Esophagus muscularis mucosa (tissue), 3 donors: Measurements from ENCODE around the gene MTMR11.

ENCODE experiments used
- CTCF ChIP-seq, 3 experiments: fragments of 200-600 bp in 2 of 3; fragments of 450-650 bp in 1 of 3; sonication (generic) in 2 of 3; IDR thresholded peaks; one replicate each; pipeline ENCODE4 v1.5.1; 2017 to 2019; ENCODE audit warnings: antibody characterized with exemption in 3 of 3, mild to moderate bottlenecking in 2 of 3, moderate library complexity in 1 of 3
- POLR2A ChIP-seq: fragments of 450-650 bp; IDR thresholded peaks from one replicate; pipeline ENCODE4 v1.6.1; 2017; ENCODE audit warnings: antibody characterized with exemption, moderate library complexity, mild to moderate bottlenecking, low read depth
- POLR2AphosphoS5 ChIP-seq, 2 donors: sonication (generic); formaldehyde crosslinking; IDR thresholded peaks; one replicate each; pipeline ENCODE4 v1.6.1; 2017; ENCODE audit warnings: antibody characterized with exemption in 2 of 2

GRCh38 chr1:149931212-149931790 lies 5.4 kb downstream of the MTMR11 start:
- TF ChIP-seq CTCF (IDR thresholded peaks at IDR 0.05) (no peak), POLR2AphosphoS5 (IDR thresholded peaks at IDR 0.05) (no peak), POLR2A (no peak)
